GM18505 (cell line): ENCODE measurements around the gene MEX3B.

Experiments used
- ATAC-seq: cut with Tn5 transposase; IDR thresholded peaks from one replicate; pipeline ENCODE4 v1.9.1; 2021; ENCODE audit not compliant: unreplicated experiment
- POLR2A ChIP-seq: IDR thresholded peaks from 4 replicates; pipeline ENCODE4 v1.6.1; 2011; ENCODE audit warnings: borderline replicate concordance; ENCODE audit not compliant: insufficient read depth, insufficient read length; ENCODE audit errors: extremely low read depth

MEX3B gene

GRCh38 chr15:82062479-82063454 lies 16.9 kb upstream of the MEX3B start:
- TF ChIP-seq POLR2A = no peak
- ATAC-seq = no peak

DNA sequence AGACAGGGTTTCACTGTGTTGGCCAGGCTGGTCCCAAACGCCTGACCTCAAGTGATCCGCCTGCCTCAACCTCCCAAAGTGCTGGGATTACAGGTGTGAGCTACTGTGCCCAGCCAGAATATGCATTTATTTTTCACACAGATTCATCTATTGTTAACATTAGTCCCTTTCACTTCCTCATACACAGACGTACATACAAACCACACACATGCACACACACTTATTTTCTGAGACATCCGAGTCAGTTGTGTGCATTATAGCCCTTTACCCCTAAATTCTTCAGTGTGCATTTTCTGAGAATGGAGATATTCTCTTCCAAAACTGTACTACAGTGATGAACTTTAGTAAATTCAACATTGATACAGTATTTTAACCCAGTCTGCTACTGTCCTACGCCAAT lies 15.0 kb upstream of the MEX3B start:
- no peak for ATAC-seq
- TF ChIP-seq POLR2A = no peak

GRCh38 chr15:82058517-82059204 lies 12.8 kb upstream of the MEX3B start:
- no peak for TF ChIP-seq POLR2A
- no peak for ATAC-seq

GRCh38 chr15:82058026-82058425 lies 12.2 kb upstream of the MEX3B start:
- ATAC-seq = no peak
- no peak for TF ChIP-seq POLR2A

DNA sequence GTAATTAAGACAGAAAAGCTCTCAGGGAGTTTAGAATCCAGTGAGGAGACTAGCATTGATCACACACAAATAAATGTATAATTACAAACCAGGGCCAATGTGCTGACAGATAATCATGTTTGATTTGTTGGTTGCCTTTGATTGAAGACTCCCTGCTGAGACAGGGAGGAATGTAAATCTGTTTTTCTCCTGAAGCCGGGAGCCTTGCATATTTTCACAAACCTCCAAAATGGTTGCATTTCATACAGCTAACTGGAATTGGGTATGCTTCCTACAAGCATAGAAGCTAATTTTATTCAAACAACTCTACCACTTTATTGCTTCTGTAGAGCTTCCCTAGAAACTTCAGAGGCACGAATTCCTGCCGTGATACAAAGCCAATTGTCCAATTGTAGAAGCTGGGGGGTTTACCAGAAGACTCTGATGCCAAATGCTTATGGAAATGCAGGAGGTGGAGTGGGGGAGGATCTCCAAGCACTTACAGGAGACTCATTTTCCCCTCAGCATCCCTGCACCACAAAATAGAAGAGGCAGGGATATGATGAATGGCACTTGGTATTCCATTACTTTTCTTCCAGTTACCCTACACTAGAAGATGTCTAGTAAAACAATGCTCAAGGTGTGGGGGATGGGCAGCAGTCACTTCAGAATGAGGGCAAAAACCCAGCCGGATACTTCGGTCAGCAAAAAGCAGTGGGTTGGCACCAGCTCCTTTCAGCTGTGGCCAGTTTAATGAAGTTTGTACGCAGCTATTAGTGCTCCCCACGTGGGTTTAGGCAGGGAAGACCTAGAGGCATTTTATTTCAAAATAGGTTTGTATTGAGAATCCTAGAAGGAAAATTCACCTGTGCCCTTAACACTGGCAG lies 11.4 kb upstream of the MEX3B start:
- no peak for TF ChIP-seq POLR2A
- no peak for ATAC-seq

DNA sequence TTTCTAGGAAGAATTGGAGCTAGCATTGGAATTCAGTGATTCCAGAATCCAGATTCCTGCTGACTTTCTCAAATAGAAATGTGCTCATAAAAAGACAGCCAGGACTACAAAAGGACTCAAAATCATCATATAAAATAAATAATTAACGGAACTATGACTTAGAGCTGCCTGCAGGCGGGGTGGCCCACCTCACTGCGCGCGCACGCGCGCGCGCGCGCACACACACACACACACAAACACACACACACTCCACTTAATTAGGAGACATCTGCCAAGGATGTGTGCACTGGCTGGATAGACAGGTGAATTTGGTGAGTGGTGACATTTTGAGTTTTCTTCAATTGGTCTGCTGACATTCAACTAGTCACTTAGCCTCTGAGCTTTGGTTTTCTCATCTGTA lies 6.9 kb upstream of the MEX3B start:
- no peak for ATAC-seq
- no peak for TF ChIP-seq POLR2A

DNA sequence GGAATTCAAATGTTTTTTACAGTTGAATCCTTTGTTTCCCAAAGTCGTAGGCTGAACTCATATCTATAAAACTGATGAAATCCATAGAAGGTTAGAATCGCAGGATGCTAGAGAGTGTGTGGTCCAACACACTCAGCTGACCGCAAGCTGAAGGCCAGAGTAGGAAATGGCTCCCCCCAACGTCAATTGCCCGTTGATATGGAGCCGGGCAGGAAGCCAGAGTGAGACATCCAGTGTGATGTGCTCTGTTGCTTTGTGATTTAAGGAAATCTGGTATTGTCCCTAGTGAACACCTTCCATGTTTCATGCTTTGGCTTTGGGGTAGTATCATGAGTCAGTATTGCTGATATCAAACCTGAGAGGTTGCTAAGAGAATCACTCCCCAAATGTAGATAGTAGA lies 5.8 kb upstream of the MEX3B start:
- TF ChIP-seq POLR2A = no peak
- no peak for ATAC-seq

DNA sequence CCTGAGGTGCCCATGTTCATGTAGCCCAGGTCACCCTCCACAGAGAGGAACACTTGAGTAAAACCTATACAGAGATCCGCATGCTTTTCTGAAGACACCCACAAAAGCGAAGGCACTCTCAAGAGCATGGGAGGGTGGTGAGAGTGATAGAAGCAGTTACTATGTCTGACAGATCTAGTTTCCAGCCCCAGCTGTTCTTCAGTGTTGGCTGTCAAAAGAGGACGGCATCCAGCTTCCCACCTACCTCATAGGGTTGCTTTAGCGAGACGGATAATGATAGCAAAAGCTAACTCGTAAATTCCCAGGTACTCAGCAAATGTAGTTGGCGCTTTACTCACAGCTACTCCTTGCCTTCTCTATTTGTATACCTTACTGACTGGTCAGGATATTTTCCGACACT lies 3.0 kb upstream of the MEX3B start:
- TF ChIP-seq POLR2A = no peak
- ATAC-seq = no peak

DNA sequence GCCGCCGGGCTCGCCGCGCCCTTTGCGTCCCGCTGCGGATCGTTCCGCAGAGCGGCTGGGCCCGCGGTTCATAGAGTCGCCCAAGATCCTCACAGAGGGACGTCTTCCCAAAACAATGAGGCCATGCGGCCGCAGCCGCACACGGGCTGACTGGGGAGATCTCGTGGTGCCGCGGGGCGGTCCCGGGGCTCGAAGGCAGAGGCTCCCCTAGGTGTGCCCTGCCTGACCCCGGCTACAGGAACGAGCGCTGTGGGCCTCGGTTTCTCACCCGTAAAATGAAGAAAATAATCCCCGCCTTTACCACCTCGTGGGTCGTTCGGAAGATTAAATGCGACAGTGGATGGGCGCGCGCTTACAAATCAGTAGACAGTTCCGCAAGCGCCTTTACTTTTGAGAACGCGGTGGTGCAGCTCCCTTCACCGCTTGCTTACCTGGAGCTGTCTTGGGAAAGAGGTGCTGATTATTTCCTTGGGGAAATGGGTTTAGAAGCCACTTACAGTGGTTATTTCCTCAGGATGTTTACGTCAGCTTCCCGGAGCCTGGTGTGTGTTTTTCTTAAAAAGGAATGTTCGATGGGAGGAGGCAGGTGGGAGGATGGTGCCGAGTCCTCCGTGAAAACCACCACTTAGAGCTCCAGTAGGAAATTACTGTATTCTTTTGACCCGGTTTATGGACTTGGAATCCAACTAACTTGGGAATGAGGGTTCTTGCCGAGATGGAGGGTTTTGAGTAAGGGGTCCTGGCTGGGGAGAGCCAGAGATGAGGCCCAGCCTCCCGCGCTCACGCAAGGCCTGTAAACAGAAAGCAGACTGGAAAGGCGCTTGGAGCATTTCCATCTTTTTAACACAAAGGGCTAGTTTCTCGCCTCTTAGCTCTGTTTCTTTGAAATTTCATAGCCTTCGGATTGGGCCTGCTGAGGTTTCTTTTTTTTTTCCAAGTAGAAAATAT lies 1.9 kb upstream of the MEX3B start:
- no peak for ATAC-seq
- no peak for TF ChIP-seq POLR2A

DNA sequence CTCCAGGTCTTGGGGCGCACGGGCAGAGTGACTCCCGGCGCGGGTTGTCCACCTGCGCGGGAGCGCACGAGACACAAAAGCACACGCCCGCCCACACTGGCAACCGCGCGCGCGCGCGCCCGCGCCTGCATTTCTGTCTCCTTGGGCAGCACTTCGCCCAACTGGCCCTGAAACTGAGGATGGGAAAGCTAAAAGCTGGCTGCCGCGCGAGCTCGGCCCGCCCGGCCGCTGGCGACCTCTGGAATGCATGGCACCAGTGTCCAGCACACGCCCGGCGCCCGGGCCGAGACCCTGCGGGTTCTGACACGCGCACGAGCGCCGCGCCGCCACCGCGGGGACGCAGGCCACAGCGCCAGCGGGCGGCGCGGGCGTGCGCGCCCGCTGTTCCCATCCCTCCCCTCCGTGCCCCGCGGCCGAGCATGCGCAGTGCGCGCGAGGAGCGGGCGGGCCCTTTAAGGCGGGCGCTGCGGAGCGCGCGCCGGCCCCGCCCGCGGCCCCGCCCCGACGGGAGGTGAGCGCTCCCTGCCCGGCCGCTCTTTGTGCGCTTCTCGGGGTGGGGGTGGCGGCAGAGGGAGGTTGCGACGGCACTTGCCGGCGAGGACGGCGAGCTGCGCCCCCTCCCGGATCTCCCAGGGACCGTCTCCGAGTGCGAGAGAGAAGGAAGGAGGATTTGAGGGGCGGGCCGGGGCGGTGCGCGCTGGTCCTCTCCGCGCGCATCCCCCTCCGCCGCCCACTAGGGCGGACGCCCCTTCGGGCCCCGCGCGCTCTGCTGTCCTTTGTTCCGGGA lies 1.0 kb upstream of the MEX3B start:
- TF ChIP-seq POLR2A = no peak
- peak; percentile 72 for ATAC-seq

- ATAC-seq = peak; percentile 2
- no peak for TF ChIP-seq POLR2A
Observed at GRCh38 chr15:82045179-82045891, 483 bp downstream of the MEX3B start.
